ENCODE results near the gene TREM1.

Gene TREM1

DNA sequence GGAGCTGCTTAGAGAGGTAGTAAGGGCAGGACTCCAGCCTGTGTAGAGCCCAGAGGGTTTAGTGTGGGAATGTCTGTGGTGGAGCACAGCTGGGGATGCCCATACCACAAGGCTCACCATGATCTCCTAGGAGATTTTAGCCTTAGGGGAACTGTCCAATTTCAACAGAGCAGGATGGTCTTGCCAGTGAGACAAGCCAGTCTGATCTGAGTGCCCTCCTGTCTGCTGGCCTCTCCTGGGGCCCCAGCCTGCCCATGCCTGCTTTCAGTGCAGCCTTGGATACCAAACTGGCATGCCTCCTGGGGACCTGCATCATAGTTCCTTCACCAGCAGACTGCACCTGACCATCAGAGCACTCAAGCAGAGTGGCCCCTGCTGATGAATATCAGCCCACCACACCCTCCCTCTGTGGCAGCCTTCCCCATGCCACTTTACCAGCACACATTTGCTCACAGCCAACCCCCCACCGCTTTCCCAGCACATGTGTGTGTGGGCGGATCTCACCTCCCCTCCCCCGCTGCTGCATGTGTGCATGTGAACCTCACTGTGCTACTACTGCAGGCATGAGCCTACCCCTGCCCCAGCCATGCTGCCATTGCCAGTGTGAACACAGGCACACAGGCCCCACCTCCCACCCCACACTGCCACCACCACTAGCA, 7.9 kb upstream of the TREM1 start:
- no peak for DNase-seq

DNA sequence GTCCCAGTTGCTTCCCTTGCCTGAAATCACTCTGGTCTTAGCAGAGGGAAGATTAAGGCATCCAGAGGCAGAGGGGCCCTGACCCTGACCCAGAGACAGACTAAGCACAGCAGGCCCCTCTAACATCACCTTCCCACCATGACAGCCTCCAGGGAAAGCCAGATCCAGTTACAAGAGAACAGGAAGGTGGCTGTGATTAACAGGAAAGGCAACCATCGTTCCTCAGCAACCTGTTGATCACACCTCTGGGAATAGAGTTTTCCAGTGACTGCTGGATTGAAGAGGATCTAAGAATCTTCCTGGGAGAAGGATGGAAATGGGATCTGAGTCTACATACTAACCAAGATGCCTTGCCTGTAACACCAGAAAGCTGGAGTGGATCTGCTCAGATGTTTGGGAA, 5.2 kb upstream of the TREM1 start:
- DNase-seq, result no peak

DNA sequence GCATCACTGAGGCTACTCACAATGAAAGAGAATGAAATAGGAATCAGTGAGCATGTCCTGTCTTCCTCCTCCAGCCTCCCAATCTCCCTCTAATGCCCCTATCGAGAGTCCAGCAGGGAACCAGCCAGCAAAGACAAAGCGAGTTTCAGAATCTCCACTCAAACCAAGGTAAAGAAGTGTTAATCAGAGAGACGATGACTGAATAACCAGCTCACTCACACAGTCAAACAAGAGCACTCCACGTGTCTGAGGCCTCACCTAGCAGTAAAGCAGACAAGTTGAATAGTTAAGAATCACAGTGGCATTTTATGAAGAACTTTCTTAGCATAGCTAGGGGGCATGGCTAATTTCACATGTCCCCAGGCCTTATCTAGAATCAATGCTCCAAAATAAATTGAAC, 3.3 kb upstream of the TREM1 start:
- DNase-seq, result no peak

DNA sequence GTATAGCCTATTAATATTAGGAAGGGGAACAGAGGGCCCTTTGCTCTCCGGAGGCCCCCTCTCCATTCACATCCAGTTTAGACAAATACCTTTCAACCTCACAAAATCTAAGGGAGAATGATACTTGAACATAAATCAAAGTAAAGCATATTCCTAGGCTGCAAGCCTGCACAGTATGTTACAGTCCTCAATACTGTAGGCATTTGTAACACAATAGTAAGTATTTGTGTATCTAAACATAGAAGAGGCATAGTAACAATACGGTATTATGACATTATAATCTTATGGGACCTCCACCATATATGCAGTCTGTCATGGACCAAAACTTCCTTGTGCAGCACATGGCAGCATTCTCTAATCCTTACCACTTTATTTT, 2.3 kb upstream of the TREM1 start:
- no peak for DNase-seq

DNA sequence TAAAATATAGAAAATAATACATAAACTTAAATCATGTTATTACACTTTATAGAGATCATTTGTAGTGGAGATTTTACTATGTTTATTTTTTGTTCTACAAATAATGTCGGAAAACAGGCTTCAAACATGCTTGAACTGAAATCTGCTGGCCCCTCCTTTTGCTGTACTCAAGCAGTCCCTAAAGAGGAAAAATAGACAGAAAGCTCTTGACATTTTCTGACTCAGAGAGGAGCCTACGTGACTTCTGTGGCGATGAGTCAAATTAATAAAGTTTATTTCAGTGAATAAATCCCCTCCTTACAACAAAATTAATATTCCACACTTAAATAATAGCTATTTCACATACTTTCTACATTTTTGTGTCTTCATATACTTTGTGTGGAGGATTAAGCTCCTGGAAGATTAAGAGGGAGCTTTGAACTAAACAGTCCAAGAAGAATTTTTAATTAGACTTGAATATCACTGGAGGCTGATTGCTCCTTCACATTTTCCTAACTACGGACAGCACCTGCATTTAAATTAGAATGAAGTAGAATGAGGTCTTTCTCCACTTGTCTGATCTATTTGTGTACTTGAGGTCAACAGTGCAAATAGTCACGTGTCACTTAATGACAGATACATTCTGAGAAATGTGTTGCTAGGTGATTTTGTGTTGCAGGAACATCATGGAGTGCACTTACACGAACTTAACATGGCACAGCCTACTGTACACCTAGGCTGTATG, 1.7 kb upstream of the TREM1 start:
- no peak for DNase-seq

DNA sequence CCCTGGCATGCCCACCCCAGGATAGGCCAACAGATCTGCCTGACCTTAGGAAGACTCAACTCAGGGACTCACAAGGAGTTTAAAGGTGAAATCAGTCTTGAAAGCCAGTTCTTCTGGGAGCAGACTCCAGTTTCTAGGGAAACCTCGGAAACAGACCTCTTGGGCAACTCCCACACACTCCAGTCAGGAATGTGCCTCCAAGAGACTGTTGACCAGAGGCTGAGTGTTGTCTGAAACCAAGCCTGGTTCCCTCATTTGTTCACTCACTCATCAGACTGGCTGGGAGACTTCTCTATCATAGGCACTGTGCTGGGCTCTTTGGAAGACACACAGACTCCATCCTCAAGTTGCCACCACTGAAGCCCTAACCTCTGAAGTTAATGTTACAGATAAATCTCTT, 1.8 kb downstream of the TREM1 start:
- DNase-seq, result no peak

DNA sequence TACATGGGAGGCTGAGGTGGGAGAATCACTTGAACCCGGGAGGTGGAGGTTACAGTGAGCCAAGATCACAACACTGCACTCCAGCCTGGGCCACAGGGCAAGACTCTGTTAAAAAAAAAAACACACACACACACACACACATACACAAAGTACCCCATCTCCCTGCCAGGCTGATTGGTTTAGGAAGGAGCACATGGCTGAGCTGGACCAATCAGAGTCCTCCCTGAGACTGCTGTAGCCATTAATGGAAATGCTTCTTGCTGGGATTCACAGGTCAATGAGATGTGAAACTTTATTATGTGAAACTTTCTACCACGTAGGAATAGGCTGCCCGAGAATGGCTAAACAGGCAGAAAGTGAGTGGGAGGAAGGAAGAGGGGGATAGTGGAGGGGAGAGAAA, 2.9 kb downstream of the TREM1 start:
- DNase-seq, result no peak

DNA sequence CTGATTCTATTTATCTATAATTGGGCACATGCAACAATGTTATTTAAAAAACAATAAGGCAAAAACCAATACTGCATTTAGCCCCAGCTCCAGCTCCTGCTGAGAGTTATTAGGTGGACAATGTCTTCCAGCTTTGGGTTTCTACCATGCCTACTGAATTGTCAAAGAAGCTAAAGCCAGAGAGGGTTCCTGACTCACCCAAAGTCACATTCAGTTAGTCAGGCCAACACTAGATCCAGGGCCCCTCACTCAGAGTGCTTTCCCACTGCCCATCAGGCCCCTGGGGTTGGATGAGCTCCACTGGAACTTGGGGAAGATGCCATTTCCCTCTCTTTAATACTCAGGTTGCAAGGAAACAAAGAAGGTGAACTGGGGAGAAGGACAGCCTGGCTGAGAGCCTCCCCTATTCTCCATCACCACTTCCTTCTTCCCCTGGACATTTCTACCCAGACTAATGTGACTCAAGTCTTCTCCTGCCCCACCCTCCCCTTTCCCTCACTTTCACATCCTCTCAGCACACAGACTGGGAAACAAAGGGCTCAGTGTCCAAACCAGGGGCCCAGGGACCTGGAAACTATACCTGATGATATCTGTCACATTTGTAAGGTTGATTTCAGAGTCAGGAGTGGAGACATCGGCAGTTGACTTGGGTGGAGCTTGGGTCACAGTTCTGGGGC, 6.0 kb downstream of the TREM1 start:
- DNase-seq, result no peak

DNA sequence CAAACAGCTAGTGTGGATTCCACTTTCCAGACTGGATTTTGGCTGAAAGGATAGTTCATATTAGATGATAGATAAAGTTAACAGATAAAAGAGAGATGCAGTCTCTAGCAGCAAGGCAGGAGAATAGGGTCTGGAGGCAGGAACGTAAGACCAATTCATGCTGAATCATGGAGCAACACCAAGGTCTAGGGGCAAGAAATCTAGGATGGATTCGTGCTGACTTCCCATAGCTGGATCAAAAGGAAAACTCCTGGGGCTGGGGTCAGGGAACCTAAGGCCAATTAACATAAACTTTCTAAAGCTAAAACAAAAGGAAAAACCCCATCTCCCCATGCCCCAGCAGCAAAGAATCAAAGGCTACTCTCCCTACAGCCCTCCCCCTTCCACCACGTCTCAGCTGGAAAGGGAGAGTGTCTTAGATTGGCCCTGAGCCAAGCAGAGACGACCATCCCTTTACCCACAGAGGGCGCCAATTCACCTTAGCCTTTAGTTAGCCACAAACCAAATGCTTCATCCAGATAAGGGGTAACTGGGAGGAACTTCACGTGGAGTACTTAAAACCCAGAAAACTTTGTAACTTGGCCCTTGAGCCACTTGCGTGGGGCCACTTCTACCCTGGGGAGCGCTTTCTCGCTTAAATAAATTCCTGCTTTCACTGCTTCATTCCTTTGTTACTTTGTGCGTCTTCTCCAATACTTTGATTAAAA, 7.6 kb downstream of the TREM1 start:
- peak; percentile 74 to 75 for DNase-seq

DNA sequence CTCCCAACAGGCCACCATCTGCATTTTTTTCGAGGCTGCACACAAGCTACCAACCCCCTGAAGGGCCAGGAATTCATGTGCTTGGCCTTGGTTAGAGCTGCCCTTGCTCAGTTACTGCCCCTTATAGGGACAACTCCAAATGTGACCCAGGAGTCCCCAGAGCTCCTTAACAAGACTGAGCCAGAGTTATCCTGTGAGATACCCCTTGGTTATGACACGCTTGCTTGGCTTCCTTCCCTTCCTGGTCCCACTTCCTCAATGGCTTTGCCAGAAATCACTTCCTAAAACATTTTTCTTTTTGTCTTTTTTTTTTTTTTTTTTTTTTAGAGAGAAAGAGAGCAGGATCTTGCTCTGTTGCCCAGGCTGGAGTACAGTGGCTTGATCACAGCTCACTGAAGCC, 8.9 kb downstream of the TREM1 start:
- no peak for DNase-seq

DNA sequence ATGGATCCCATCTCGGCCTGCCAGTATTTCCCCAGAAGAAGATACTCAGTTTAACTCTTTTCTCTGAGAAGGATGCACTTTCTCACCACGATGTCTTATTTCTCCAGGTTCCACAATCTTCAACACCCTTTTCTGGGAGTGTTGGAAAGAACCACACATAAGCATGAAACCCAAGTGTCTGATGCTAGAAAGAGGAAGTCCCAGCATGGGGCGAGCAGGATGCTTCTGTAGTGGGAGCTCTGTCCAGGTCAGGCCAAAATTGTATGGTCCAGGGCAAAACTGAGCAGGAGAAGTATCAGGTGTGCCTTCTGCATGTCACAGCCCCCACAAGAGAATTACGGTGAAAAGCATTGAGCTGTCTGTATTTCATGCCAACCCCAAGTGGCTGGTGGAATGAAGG, 11.0 kb downstream of the TREM1 start:
- no peak for DNase-seq

DNA sequence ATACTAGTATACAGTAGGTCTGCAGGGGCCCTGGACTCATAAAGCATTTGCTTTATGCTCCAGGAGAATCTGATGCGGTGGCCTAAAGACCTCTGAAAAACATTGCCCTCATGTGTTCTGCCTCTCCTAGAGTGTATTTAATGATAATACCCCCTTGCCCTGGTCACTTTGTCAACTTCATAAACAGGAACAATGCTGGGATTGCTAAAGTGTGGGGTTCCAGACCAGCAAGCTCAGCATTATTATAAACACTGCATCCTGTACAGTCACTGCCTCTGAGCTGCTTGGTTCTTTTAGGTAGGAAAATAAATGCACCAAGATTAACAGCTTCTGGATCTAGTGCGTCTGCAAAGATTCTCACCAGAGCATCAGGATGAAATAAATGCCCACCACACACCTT, 12.2 kb downstream of the TREM1 start:
- DNase-seq, result no peak

DNA sequence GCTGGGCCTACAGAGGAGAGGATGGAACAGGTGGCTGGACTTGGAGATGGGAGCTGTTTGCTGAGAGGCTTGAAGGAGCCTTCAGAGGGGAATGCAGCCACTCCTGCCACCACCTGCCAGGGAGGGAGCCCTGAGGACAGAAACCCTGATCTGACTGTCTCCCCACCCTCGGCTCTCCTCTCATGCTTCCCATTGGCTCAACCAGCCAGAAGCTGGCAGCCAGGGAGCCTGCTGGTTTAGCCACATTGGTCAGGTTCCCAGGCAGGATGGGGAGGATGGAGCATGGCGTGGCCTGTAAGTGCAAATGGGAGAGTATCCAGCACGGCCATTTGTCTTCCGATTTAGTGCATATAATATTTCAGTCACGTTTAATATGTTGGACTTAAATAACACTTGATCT, 12.8 kb downstream of the TREM1 start:
- DNase-seq, result no peak

DNA sequence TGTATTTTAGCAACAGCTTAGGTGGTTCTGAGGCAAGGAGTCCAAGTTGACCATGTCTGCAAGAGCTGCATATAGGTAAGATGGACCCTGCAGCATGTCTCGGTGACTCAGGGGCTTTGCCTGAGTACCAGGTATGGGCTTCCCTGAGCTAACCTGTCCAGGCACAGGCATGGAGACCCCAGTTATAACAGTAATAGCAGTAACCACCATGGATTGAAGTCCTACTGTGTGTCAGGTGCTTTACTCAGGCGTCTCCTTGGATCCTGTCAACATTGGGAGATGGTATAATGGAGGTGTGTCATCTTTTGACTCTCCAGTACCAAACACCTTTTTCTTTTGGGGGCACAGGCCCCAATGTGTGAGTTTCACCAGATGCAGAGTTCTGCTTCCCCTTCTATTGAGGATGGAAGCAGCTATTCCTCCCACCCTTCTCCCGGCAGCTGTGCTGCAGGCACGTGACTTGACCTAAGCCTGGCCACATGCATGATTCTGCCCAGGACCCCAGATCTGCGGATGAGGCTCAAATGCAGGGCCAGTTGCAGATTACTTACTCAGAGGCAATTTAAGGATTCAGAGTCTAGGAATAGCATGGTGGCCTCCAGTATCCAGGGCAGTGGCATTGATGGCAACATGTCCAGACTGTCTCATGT, 13.8 kb downstream of the TREM1 start:
- DNase-seq, result no peak

DNA sequence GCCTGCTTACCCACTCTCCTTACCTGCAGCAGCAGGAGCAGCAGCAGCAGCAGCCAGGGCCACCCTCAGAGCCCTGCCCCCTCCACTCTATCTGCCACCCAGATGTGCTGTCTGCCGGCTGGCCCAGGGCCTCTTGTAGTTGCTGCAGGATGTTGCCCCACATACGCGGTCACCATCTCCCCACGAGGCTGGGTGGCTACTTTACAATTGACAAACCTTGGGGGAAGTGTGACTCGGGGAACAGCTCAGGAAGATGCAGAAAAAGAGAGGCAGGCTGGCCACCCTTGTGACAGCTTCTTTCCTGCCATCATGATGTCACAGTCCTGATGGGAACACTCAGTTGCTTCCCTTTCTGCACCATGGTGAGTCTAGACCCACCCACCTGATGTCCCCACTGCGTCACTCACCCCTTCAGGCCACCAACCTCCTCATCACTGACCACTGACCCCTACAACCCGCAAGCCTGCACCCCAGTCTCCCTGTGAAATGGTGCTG, 14.5 kb downstream of the TREM1 start:
- DNase-seq, result peak; percentile 23 to 81

DNA sequence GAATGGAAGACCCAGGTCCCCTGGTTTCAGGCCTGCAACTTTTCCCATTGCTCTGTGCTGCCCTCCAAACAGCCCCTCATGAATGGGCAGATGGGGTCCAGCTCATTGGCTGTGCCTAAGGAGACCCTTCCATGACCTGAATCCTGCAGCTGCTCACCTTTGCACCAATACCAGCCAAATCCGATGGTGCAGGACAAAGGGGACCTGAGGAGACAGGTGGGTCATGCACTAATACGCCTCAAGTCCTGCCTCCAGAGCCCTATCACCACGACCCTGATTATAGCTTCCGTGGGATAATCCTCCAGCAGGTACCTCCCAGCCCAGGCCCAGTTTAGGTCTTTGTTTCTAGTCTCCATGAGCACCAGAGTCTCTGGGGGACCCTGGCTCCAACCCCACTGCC, 16.8 kb downstream of the TREM1 start:
- no peak for DNase-seq

DNA sequence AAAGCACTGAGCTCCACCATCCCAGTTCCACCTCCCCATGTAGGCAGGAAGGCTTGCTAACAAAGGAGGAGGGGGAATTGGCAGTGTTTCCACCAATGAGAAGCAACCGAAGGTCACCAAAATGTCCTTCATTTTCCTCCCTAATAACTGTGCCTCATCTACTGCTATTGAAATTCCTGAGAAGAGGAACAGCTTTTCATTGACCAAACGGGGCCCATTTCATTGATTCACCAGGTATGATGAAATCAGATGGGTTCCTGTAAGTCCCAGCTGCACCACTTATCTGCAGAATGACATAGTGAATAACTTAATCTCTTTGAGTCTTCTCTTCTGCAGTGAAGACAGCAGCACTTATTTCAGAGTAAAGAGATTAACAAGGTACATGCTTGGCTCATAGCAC, 17.3 kb downstream of the TREM1 start:
- no peak for DNase-seq

DNA sequence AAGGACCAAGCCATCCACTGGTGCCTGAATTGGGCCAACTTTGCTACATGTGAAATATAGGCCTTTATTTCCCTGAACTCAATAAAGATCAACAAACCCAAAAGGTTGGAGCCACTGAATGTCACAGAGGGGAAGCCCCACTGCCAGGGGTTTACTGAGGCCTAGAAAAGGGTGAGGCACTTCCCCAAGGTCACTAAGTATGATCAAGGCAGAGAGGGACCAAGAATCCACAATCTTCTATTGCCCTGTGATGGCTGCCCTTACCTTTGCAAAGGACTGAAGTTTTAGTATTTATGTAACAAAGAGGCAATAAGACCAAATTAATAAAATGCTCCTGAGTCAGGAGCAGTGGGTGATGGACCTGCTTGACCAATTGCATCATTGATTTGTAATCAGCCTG, 18.0 kb downstream of the TREM1 start:
- no peak for DNase-seq

DNA sequence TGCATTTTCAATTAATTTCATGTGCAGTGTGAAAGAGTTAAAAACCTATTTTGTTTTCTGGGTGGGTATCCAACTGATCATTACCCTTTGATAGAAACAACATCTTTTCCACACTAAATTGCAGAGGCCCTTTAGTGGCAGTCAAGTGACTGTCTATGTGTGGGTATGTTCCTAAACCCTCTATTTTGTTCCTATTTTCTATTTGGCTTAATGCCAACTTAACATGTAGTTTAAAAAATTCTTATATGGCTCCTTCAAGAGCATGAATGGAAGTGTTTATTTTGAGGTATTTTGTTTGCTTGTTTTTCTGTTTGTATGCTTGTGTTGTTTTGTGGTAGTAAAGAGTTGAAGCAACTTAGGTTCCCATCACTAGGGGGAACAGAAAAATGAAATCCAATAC, 19.9 kb downstream of the TREM1 start:
- no peak for DNase-seq

DNA sequence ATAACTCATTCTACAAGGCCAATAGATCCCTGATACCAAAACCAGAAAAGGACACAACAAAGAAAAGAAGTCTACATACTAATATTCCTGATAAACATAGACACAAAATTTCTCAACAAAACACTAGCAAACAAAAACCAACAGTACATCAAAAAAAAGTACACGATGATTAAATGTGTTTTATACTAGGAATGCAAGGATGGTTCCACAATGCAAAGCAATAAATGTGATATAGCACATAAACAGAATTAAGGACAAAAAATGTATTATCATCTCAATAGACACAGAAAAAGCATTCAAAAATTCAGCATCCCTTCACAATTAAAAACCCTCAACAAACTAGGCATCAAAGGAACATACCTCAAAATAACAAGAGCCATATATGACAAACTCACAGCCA, 23.2 kb downstream of the TREM1 start:
- no peak for DNase-seq

DNA sequence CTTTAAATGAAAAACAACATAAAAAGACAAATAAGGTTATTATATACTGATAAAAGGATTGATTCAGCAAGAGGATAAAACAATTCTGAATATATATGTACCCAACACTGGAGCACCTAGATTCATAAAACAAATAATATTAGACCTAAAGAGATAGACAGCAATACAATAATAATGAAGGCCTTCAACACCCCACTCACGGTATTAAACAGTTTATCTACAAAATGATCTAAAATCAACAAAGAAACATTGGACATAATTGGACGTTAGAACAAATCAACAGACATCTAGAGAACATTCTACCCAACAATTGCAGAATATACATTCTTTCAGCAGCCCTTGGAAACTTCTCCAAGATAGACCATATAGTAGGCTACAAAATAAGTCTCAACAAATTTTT, 24.1 kb downstream of the TREM1 start:
- DNase-seq, result no peak

DNA sequence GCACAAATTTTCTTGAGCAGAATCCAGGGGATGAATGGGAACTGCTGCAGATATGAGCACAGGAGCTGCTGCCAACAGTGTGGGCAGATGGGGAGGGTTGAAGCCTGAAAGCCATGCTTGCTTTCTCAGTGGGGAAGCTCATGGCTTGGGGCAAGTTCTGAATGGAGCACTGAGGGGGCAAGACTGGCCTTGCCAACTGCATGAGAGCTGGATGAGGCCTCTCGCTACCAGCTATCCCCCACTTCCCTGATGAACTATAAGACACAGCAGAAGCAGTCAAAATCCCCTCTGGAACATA, 28.3 kb downstream of the TREM1 start:
- DNase-seq, result no peak
